Measurements from ENCODE around the gene DYTN. TPM values are rescaled to one million over a fixed set of nuclear protein-coding genes. Genes with fewer than 3 reads are reported as not detected.
"Not testable (repeated sequence)": the region's sequence is repeated elsewhere in the genome, so short reads cannot be mapped to it uniquely, and the experiment has no call there.

The DYTN gene
- total RNA-seq, 1 donor from 2014 or later: not detected

GRCh38 chr2:206721256-206721920 is 3.2 kb upstream of the DYTN start:
- H3K27me3 Mint-ChIP-seq: peaks cover 29% of the 10 kb centered on the region
- H3K9me3 Mint-ChIP-seq: no peaks in the 10 kb centered on the region

DNA sequence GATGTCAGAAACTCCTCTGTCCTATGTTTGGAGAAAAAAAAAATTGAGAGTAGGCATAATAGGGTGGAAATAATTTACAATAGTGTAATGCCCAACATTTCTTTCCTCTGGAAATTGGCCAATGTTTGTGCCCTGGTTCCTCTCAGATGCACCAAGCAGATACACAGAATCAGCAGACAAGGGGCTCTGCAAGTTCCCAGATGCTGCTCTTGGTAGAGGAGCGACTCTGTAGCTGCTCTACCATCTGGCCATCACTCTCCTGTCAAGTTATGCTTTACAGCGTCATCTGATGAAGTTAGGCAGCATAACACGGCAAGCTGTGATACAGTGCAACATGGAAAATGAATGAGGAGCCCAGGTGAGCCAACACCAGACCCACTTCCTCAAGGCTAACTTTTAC is 1.6 kb downstream of the DYTN start:
- DNase-seq: no peak
- peaks cover 3% of the 10 kb centered on the region for H3K4me1 Mint-ChIP-seq
- peaks cover 15% of the 10 kb centered on the region for H3K27me3 Mint-ChIP-seq
- intact Hi-C loops (cut with micrococcal nuclease): no loop called here
- no peak overlapping the region for H3K27ac Mint-ChIP-seq
- no peak overlapping the region for H3K4me3 Mint-ChIP-seq
- no peaks in the 10 kb centered on the region for H3K36me3 Mint-ChIP-seq (ENCODE audit: low read depth)
- no peaks in the 10 kb centered on the region for H3K9me3 Mint-ChIP-seq

More at GRCh38 chr2:206721256-206721920, 3.2 kb upstream of the DYTN start:
- H3K4me3 Mint-ChIP-seq: no peak overlapping the region
- no peak for DNase-seq
- no peaks in the 10 kb centered on the region for H3K4me1 Mint-ChIP-seq
- intact Hi-C loops (cut with micrococcal nuclease): no loop called here
- no peaks in the 10 kb centered on the region for H3K36me3 Mint-ChIP-seq (ENCODE audit: low read depth)
- no peak overlapping the region for H3K27ac Mint-ChIP-seq

GRCh38 chr2:206715183-206715582 is 3.0 kb downstream of the DYTN start:
- H3K4me1 Mint-ChIP-seq; DNase-seq; H3K9me3 Mint-ChIP-seq; H3K4me3 Mint-ChIP-seq; intact Hi-C loops (cut with micrococcal nuclease); H3K27ac Mint-ChIP-seq; H3K36me3 Mint-ChIP-seq (ENCODE audit: low read depth): not testable (repeated sequence)
- H3K27me3 Mint-ChIP-seq: peaks cover 14% of the 10 kb centered on the region

- Mint-ChIP-seq H3K36me3 (ENCODE audit: low read depth) (no peaks in the 10 kb centered on the region), H3K4me3 (no peak overlapping the region), H3K9me3 (no peaks in the 10 kb centered on the region), H3K27ac (no peak overlapping the region), H3K4me1 (peaks cover 3% of the 10 kb centered on the region), H3K27me3 (peaks cover 11% of the 10 kb centered on the region)
- no peak for DNase-seq
- intact Hi-C loops (cut with micrococcal nuclease): no loop called here
These were observed 4.5 kb downstream of the DYTN start for GRCh38 chr2:206713746-206714145.

- intact Hi-C loops (cut with micrococcal nuclease): no loop called here
- H3K36me3 Mint-ChIP-seq (ENCODE audit: low read depth): no peaks in the 10 kb centered on the region
- no peak for DNase-seq
These were observed 9.9 kb downstream of the DYTN start for GRCh38 chr2:206708286-206708685.

GRCh38 chr2:206707164-206707701 is 11.0 kb downstream of the DYTN start:
- Mint-ChIP-seq H3K36me3 (ENCODE audit: low read depth) (no peaks in the 10 kb centered on the region), H3K27me3 (peaks cover 13% of the 10 kb centered on the region), H3K27ac (no peak overlapping the region), H3K4me1 (no peaks in the 10 kb centered on the region), H3K4me3 (no peak overlapping the region), H3K9me3 (no peaks in the 10 kb centered on the region)
- DNase-seq: no peak
- intact Hi-C loops (cut with micrococcal nuclease): no loop called here

More at GRCh38 chr2:206708286-206708685, 9.9 kb downstream of the DYTN start:
- H3K4me3 Mint-ChIP-seq: no peak overlapping the region
- no peak overlapping the region for H3K27ac Mint-ChIP-seq
- peaks cover under 1% of the 10 kb centered on the region for H3K4me1 Mint-ChIP-seq
- no peaks in the 10 kb centered on the region for H3K9me3 Mint-ChIP-seq
- H3K27me3 Mint-ChIP-seq: peaks cover 11% of the 10 kb centered on the region

DNA sequence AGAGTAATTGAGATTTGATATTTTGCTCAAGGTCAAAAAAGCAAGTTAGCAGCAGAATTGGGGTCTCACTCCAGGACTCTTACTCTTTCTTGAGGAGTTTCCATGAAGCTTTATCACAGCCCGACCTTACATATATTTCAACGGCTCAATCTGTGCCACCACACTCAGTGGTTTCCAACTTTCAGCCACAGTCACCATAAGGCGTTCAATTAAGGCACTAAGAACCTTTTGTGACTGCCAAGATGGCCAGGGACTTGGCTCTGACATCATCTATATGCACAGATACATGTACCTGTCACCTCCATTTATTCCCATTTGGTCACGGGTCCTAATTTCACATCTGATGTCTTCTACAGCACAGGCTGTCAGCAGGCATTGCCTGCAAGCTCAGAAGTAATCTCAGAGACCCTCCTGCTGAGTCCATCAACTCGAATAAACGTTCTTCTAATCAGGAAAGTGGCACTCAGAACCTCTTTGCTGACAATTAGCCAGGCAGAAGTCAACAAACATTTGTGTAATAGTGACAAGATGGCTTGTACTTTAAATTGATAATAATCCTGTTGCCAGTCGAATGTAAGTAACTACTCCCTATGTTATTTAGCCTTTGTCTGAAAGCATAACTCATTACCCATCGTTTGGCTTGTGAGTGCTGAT is 16.1 kb downstream of the DYTN start:
- peaks cover 13% of the 10 kb centered on the region for H3K27me3 Mint-ChIP-seq
- no peaks in the 10 kb centered on the region for H3K9me3 Mint-ChIP-seq
- intact Hi-C loops (cut with micrococcal nuclease): no loop called here
- H3K36me3 Mint-ChIP-seq (ENCODE audit: low read depth): no peaks in the 10 kb centered on the region
- no peak for DNase-seq
- no peak overlapping the region for H3K27ac Mint-ChIP-seq
- H3K4me3 Mint-ChIP-seq: no peak overlapping the region
- peaks cover 3% of the 10 kb centered on the region for H3K4me1 Mint-ChIP-seq

DNA sequence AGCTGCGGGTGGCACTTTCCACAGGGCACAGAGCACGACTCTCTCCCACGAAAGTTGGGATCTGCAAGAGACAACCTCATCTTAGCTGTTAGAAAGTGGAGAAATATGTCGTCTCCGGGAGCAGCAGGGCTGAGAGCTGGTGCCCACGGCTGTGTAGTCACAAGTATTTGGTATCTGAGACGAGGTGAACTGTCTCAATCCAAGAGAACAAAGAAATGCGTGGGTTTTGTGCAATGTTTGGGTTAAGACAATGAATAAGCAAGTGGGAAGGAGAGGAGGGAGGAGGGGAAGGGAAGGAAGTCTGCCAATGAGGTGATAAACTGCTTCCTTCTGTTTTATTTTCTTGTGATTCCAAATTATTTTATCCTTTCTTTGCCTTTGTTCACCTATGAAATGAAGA is 18.0 kb downstream of the DYTN start:
- Mint-ChIP-seq H3K4me1 (peaks cover 3% of the 10 kb centered on the region), H3K9me3 (no peaks in the 10 kb centered on the region), H3K36me3 (ENCODE audit: low read depth) (no peaks in the 10 kb centered on the region), H3K4me3 (no peak overlapping the region), H3K27me3 (peaks cover 13% of the 10 kb centered on the region), H3K27ac (no peak overlapping the region)
- DNase-seq: no peak
- intact Hi-C loops (cut with micrococcal nuclease): no loop called here

DNA sequence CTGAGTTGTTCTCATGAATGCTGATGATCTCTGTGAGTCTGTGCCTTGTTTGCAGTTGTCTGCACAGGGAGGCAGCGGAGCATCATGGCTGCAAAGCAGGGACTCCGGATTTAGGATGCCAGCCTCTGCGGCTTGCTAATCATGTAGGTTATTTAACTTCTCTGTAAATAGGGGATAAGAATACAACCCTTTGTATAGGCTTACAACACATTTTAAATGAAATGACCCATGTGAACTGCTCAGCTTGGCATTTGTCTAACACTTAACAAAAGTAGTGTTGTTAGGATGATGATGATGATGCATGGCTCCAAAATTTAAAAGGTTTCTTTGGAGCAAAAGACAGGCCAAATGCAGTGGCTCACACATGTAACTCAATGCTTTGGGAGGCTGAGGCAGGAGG is 19.4 kb downstream of the DYTN start:
- DNase-seq: no peak
- no peak overlapping the region for H3K27ac Mint-ChIP-seq
- H3K27me3 Mint-ChIP-seq: peaks cover 13% of the 10 kb centered on the region
- H3K4me3 Mint-ChIP-seq: no peak overlapping the region
- H3K4me1 Mint-ChIP-seq: peaks cover 3% of the 10 kb centered on the region
- intact Hi-C loops (cut with micrococcal nuclease): loop anchor here (10.0 kb wide), 2 partner anchors 286 to 1376 kb away; no protein-coding TSS in a partner anchor
- no peaks in the 10 kb centered on the region for H3K36me3 Mint-ChIP-seq (ENCODE audit: low read depth)
- H3K9me3 Mint-ChIP-seq: no peaks in the 10 kb centered on the region

- DNase-seq: no peak
- no peak overlapping the region for H3K27ac Mint-ChIP-seq
- no peak overlapping the region for H3K4me3 Mint-ChIP-seq
- H3K36me3 Mint-ChIP-seq (ENCODE audit: low read depth): no peaks in the 10 kb centered on the region
- intact Hi-C loops (cut with micrococcal nuclease): loop anchor here (10.0 kb wide), 2 partner anchors 288 to 1378 kb away; no protein-coding TSS in a partner anchor
- no peaks in the 10 kb centered on the region for H3K9me3 Mint-ChIP-seq
- peaks cover 3% of the 10 kb centered on the region for H3K4me1 Mint-ChIP-seq
- H3K27me3 Mint-ChIP-seq: peaks cover 14% of the 10 kb centered on the region
These were observed 21.3 kb downstream of the DYTN start for GRCh38 chr2:206696910-206697309.

DNA sequence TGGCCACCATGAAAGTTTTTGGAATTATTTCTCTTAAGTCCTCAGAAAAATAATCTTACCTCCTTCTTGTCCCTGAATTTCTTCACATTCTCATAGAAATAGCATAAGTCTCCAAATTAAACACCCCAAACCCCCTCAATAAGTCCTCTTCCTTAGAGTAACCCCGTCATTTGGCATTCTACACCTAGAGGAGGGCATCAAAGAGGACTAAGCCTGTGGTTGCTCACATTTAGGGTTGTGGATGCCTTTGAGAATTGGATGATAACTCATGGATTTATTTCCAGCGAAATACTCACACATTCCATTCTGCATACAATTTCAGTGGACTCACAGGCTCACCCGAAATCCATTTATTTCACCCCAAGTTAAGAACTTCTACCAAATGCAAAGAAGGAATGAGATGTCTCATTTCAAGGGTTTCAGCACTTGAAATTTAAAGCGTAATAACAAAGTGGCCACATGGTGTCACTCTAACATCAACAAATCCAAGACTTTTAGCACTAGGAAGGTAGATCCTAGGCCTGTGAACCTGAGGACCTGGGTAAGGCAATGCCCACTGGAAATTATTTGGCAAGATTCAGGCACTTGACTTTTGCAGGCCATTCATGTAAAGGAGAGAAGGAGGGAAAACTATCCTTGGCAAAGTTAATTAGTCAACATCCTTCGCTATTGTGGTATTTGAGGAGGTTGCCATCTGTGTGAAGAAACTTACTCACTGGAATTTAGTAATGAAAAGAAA is 24.6 kb downstream of the DYTN start:
- H3K27ac Mint-ChIP-seq: no peak overlapping the region
- peaks cover 6% of the 10 kb centered on the region for H3K27me3 Mint-ChIP-seq
- H3K4me1 Mint-ChIP-seq: no peaks in the 10 kb centered on the region
- intact Hi-C loops (cut with micrococcal nuclease): loop anchor here (1.0 to 10.0 kb wide), 5 partner anchors 74 to 1381 kb away; partner anchors contain the start of genes FASTKD2 and MDH1B
- H3K36me3 Mint-ChIP-seq (ENCODE audit: low read depth): no peaks in the 10 kb centered on the region
- H3K9me3 Mint-ChIP-seq: no peaks in the 10 kb centered on the region
- no peak overlapping the region for H3K4me3 Mint-ChIP-seq
- DNase-seq: peak; percentile 82

- Mint-ChIP-seq H3K4me3 (no peak overlapping the region), H3K36me3 (ENCODE audit: low read depth) (no peaks in the 10 kb centered on the region), H3K4me1 (no peaks in the 10 kb centered on the region), H3K27ac (no peak overlapping the region), H3K9me3 (no peaks in the 10 kb centered on the region), H3K27me3 (peaks cover 6% of the 10 kb centered on the region)
- intact Hi-C loops (cut with micrococcal nuclease): loop anchor here (1.0 to 10.0 kb wide), 5 partner anchors 74 to 1382 kb away; partner anchors contain the start of genes FASTKD2 and MDH1B
- no peak for DNase-seq
These were observed 25.2 kb downstream of the DYTN start for GRCh38 chr2:206692971-206693370.

GRCh38 chr2:206688990-206689389 is 29.2 kb downstream of the DYTN start:
- no peak overlapping the region for H3K4me3 Mint-ChIP-seq
- H3K9me3 Mint-ChIP-seq: no peaks in the 10 kb centered on the region
- peaks cover 8% of the 10 kb centered on the region for H3K27me3 Mint-ChIP-seq
- H3K36me3 Mint-ChIP-seq (ENCODE audit: low read depth): no peaks in the 10 kb centered on the region
- intact Hi-C loops (cut with micrococcal nuclease): no loop called here
- no peak for DNase-seq
- H3K4me1 Mint-ChIP-seq: no peaks in the 10 kb centered on the region
- no peak overlapping the region for H3K27ac Mint-ChIP-seq

GRCh38 chr2:206688453-206688852 is 29.7 kb downstream of the DYTN start:
- Mint-ChIP-seq H3K9me3 (no peaks in the 10 kb centered on the region), H3K27ac (no peak overlapping the region), H3K4me1 (no peaks in the 10 kb centered on the region), H3K27me3 (peaks cover 6% of the 10 kb centered on the region), H3K4me3 (no peak overlapping the region), H3K36me3 (ENCODE audit: low read depth) (no peaks in the 10 kb centered on the region)
- DNase-seq: no peak
- intact Hi-C loops (cut with micrococcal nuclease): no loop called here

All from activated CD4-positive, alpha-beta T cell treated with anti-CD3 and anti-CD28 coated beads, Interleukin-2, amount 10 ng/mL, durations not matched to agents 24 days and 14 days (primary cell).